B cell (primary cell): ENCODE measurements around the gene THAP5. TPM values are rescaled to one million over a fixed set of nuclear protein-coding genes. Genes with fewer than 3 reads are reported as not detected.
A peak's percentile ranks its signal among the peaks of the same experiment; 100 is the strongest.

ENCODE experiments used
- ATAC-seq: fragments of 200-7000 bp; cut with Tn5 transposase; one replicate; pipeline ENCODE4 v1.10.0; 2021; ENCODE audit warnings: low read depth, mild to moderate bottlenecking, moderate number of reproducible peaks, moderate library complexity
- CTCF ChIA-PET: fragments of 350-600 bp; sonication (Branson Sonifier 250); formaldehyde crosslinking; loops from one replicate; lab custom pipeline; 2021; ENCODE audit warnings: antibody characterized with exemption, inconsistent platforms; lab: Charles Lee
- POLR2A ChIA-PET: fragments of 350-600 bp; sonication (Branson Sonifier 250); formaldehyde crosslinking; loops from one replicate; lab custom pipeline; 2021; ENCODE audit warnings: antibody characterized with exemption; lab: Charles Lee
- DNase-seq: peaks from one replicate; pipeline ENCODE4 v3.0.0; 2013
- H2AFZ ChIP-seq: 2 replicates; pipeline ENCODE4 v1.6.1; 2012; ENCODE audit warnings: mild to moderate bottlenecking, low read depth, low read length; ENCODE audit not compliant: insufficient read depth, poor library complexity, severe bottlenecking
- H3K27ac ChIP-seq, 2 donors: 1 replicate in 1 of 2; 2 replicates in 1 of 2; pipeline ENCODE4 v1.5.1; 2012 to 2013; ENCODE audit warnings: low read length in 2 of 2, mild to moderate bottlenecking in 2 of 2, moderate library complexity in 1 of 2
- H3K27me3 ChIP-seq, 4 experiments: fragments of 200-600 bp in 1 of 4; sonication (generic) in 1 of 4; replicated peaks in 1 of 4; 1 replicate in 2 of 4; 2 replicates in 2 of 4; pipeline versions ENCODE4 v1.6.1 to v1.7.0; 2013 to 2016; ENCODE audit warnings: low read length in 3 of 4, mild to moderate bottlenecking in 2 of 4, mixed read lengths in 1 of 4, moderate library complexity in 1 of 4; ENCODE audit not compliant: insufficient read depth in 4 of 4, control insufficient read depth in 3 of 4; ENCODE audit errors: control extremely low read depth in 1 of 4
- H3K36me3 ChIP-seq, 2 experiments: replicated peaks in 1 of 2; 1 replicate in 1 of 2; 2 replicates in 1 of 2; pipeline versions ENCODE4 v1.6.1 to v1.7.1; 2013; ENCODE audit warnings: low read length in 1 of 2; ENCODE audit not compliant: insufficient read depth in 2 of 2, control insufficient read depth in 1 of 2; ENCODE audit errors: control extremely low read depth in 1 of 2, extremely low read depth in 1 of 2
- H3K4me1 ChIP-seq, 2 donors: fragments of 200-600 bp in 1 of 2; sonication (generic) in 1 of 2; 1 replicate in 1 of 2; 2 replicates in 1 of 2; pipeline versions ENCODE4 v1.5.1 to v1.6.1; 2013 to 2017; ENCODE audit warnings: low read length in 2 of 2; ENCODE audit not compliant: control insufficient read depth in 2 of 2, insufficient read depth in 2 of 2
- H3K4me2 ChIP-seq: replicated peaks from 2 replicates; pipeline ENCODE3; 2012; ENCODE audit warnings: mild to moderate bottlenecking, low read depth, low read length; ENCODE audit not compliant: poor library complexity, severe bottlenecking
- H3K4me3 ChIP-seq, 5 experiments: fragments of 200-600 bp in 1 of 5; sonication (generic) in 1 of 5; 1 replicate in 3 of 5; 2 replicates in 2 of 5; pipeline versions ENCODE4 v1.5.1 to v1.7.0; 2011 to 2016; ENCODE audit warnings: low read length in 4 of 5, mild to moderate bottlenecking in 4 of 5, low read depth in 2 of 5, control low read depth in 1 of 5, moderate library complexity in 1 of 5; ENCODE audit not compliant: insufficient read depth in 1 of 5; ENCODE audit errors: control extremely low read depth in 1 of 5, extremely low read depth in 1 of 5
- H3K79me2 ChIP-seq: fragments of 200-600 bp; sonication (generic); one replicate; pipeline ENCODE4 v1.6.0; 2016; ENCODE audit warnings: low read length; ENCODE audit not compliant: control insufficient read depth, insufficient read depth
- H3K9ac ChIP-seq: fragments of 200-600 bp; sonication (generic); 2 replicates; pipeline ENCODE4 v1.6.1; 2017; ENCODE audit warnings: mild to moderate bottlenecking, low read length, moderate library complexity
- H3K9me3 ChIP-seq, 3 donors: one replicate each; pipeline versions ENCODE4 v1.6.1 to v1.7.1; 2013; ENCODE audit warnings: low read length in 2 of 3; ENCODE audit not compliant: control insufficient read depth in 2 of 3, insufficient read depth in 1 of 3; ENCODE audit errors: control extremely low read depth in 1 of 3
- H4K20me1 ChIP-seq: 2 replicates; pipeline ENCODE4 v1.6.0; 2012; ENCODE audit warnings: mild to moderate bottlenecking, low read length; ENCODE audit not compliant: insufficient read depth, control insufficient read depth, poor library complexity, severe bottlenecking
- H3K27ac Mint-ChIP-seq: one replicate; pipeline ENCODE4 v1.8.0; 2021; ENCODE audit warnings: mixed read lengths
- H3K27me3 Mint-ChIP-seq: one replicate; pipeline ENCODE4 v1.8.0; 2021; ENCODE audit warnings: mixed read lengths
- H3K4me1 Mint-ChIP-seq: one replicate; pipeline ENCODE4 v1.8.0; 2021; ENCODE audit warnings: mixed read lengths
- H3K4me3 Mint-ChIP-seq: one replicate; pipeline ENCODE4 v1.8.0; 2021; ENCODE audit warnings: mixed read lengths
- H3K9me3 Mint-ChIP-seq: one replicate; pipeline ENCODE4 v1.8.0; 2022; ENCODE audit warnings: mixed read lengths; ENCODE audit not compliant: insufficient read depth
- CTCF ChIP-seq: fragments of 200-600 bp; IDR thresholded peaks from one replicate; pipeline ENCODE4 v1.8.0; 2022; ENCODE audit warnings: antibody characterized with exemption, mild to moderate bottlenecking
- EZH2 ChIP-seq: IDR thresholded peaks from 2 replicates; pipeline ENCODE4 v1.6.1; 2012; ENCODE audit warnings: borderline replicate concordance, low read depth, mild to moderate bottlenecking, moderate library complexity, low read length; ENCODE audit not compliant: insufficient read depth, poor library complexity, severe bottlenecking
- WGBS: methylation state at CpG from one replicate; pipeline ENCODE4 v1.1.5; 2013; ENCODE audit warnings: missing lambda C conversion rate; ENCODE audit not compliant: insufficient coverage; 5-methylcytosine and 5-hydroxymethylcytosine counted together
- intact Hi-C: fragments of 100-400 bp; cut with micrococcal nuclease; formaldehyde crosslinking; loops from one replicate; pipeline ENCODE4 v1.10.0; 2022
- polyA plus RNA-seq: library from polyadenylated mRNA; depleted of rRNA; stranded (reverse); fragments of >200 nt; gene quantifications from 2 replicates; pipeline ENCODE4 v1.2.3, GENCODE V29; 2012
- total RNA-seq, 2 donors: library from RNA; stranded (reverse); fragments of 120-200 nt in 1 of 2; gene quantifications; 1 replicate in 1 of 2; 2 replicates in 1 of 2; pipeline versions ENCODE4 v1.2.3 to v1.2.4, GENCODE V29; 2013 to 2022

The THAP5 gene
- total and polyA plus RNA-seq, 2 donors (not counting 1 experiment from before 2014, with no cell fraction given): 9.3 to 49.0 TPM

DNA sequence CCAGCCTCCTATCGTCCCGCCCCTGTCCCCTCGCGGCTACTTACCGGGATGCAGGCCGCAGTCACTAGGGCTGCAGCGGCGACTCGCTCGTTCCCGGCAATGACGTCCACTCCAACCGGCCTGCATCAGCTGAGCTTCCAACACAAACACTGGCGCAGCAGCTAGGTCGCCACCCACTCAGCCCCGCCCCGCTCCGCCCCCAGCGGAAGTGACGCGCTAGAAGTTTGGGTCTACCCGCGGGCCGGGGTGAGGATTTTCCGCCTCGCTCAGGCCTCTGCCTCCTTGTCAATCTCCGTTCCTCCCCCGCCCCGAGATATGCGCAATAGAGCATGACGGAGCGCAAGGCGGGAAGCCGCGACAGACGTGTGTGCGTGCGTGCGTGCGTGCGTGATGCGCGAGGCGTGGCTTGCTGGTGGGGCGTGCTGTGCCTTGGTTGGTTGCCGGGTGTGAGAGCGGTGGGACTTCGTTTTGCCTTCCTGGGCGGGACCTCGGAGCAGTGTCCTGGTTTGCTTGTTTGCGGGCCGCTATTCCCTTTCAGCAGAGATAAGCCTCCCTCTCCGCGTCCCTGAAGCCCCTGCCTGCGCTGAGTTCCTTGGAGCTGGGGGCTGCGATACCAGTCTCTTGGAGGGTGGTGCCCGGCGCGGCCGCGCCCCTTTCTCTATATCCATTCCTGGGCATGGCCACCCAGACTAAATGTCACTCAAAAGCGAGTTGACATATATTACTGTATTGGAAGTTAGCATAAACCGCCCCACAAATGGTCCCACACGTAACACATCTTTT lies 43.3 kb downstream of the THAP5 start, which contains the start of gene PNPLA8:
Gene PNPLA8 (minus strand): TSS at position 151 of the 783 bp plus-strand sequence. CDS start 10,644 bp downstream, outside the sequence.
- Histone ChIP-seq H3K9ac (peak within 1 kb of the TSS; percentile 89), H3K4me2 (peak within 1 kb of the TSS; percentile 83), H3K36me3 (peaks cover under 1 to 3% of the 10 kb centered on the region in 2 experiments), H3K79me2 (peaks cover 47% of the 10 kb centered on the region), H4K20me1 (peaks cover 28% of the 10 kb centered on the region), H3K4me3 (peak within 1 kb of the TSS; percentile 77 to 97 (median 94)), H3K27me3 (no peaks in the 10 kb centered on the region), H2AFZ (peak within 1 kb of the TSS; percentile 90), H3K27ac (peak within 1 kb of the TSS; percentile 94 to 97), H3K4me1 (peaks cover 34 to 37% of the 10 kb centered on the region in 2 donors), H3K9me3 (no peaks in the 10 kb centered on the region)
- ChIA-PET CTCF (interaction anchor here (0.7 to 5.4 kb wide), 12 partner anchors 11 to 202 kb away, joined by 3 to 44 read pairs (median 5); partner anchors contain the start of genes DNAJB9 and THAP5), POLR2A (interaction anchor here (1.0 to 3.4 kb wide), 7 partner anchors 22 to 1358 kb away, joined by 3 to 58 read pairs (median 8); partner anchors contain the start of genes DNAJB9, HBP1 and THAP5)
- WGBS: under 1% methylated on average over 55 of the region's 64 CpGs
- peak; percentile 100 for DNase-seq
- no peak for TF ChIP-seq CTCF
- no peak for TF ChIP-seq EZH2
- Mint-ChIP-seq H3K4me1 (peaks cover 46% of the 10 kb centered on the region), H3K9me3 (no peaks in the 10 kb centered on the region), H3K27me3 (no peaks in the 10 kb centered on the region), H3K4me3 (peak within 1 kb of the TSS; percentile 99), H3K27ac (peak within 1 kb of the TSS; percentile 99)
- ATAC-seq: peak; percentile 90
- intact Hi-C loops: loop anchor here (1.0 to 5.0 kb wide), 4 partner anchors 23 to 784 kb away; partner anchors contain the start of genes CBLL1, DNAJB9 and THAP5
